DMS53 treated with DMSO at 0.1 percent for 48 hours (cell line): ENCODE data around the gene TDRKH.

ENCODE experiments used
- DNase-seq: peaks from one replicate; lab custom pipeline; 2025; ENCODE audit not compliant: unreplicated experiment; lab: John Stamatoyannopoulos, UW

The TDRKH gene

DNA sequence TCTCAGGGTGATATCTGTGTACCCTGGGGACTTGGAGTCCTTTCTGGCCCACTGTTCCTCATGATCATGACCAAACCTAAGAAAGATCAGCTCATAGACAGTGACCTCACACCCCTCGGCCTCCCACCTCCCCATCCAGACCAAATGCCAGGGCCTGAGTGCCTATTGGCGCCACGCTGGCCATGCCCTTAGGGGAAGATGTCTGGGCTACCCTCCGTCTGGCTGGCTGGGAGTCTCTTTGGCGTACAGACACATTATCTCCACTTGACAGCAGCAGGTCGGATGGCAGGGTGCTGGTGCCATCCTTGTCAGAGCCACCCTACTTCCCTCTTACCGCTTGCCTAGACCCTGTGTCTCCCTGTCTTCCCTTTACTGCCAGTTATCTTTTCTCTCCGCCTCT, 32.9 kb upstream of the TDRKH start:
- no peak for DNase-seq

DNA sequence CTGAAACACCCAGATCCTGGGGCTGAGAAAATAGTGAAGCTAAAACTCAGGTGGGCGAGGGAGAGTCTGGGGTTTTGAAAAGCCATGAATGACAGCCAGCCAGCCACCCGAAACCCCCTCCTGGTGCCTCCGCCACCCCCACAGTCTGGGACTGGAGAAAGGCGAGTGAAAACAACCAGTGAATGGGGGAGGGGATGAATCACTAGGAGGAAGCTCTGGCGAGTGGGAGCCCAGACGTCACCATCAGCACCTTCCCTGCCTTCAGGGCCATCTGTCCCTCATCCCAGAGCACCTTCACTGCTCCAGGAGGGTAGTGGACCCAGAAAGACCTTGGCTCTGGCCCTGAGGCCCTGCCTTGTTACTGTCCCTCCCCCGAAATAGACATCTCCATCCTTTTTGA, 32.1 kb upstream of the TDRKH start:
- DNase-seq: no peak

DNA sequence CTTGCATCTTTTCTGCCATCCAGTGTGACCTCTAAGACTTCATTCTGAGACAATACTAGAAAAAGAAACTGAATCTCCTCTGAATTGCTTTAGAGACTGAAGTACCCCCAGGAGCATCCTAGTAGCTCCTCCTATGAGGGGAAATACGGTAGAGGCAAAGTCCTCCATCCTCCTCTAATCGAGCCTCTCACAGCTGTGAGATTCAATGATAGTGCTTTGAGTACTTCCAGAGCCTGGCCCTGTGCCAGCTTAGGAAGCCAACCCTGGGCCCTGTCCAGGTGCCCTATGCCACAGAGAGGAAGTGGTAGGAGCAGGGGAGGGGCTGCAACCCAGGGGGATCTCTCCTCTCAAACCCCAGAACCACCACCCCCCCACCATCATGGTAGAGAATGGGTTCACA, 30.6 kb upstream of the TDRKH start:
- peak; percentile 8 for DNase-seq

DNA sequence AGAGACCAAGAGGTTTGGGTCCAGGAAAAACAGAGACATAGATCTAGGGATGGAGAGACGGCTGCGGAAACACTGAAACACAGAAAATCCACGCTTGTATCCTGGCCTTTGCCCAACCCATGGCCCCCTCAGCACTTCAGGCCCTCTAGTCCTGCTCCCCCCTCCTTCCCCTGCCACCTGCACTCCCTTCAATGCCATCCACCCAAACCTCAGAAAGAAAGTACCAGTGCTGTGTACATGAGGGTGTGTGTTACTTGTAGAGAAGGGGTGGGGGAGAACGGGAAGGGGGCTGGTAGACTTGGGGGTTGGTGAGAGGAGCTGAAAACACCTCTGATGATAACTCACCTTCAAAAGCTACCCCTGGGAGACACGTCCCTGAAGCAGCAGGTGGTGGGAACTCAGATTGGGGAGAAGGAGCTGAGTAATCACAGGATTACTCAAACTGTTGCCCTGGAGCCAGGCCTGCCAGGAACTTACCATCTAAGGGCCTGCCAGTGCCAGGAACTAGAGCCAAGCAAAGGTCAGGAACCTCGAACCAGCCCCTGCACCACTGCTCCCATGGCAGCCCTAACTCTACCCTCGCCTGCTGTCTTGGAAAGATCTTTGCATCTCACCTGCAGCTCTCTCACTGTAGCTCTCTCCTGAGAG, 29.8 kb upstream of the TDRKH start:
- DNase-seq: no peak

DNA sequence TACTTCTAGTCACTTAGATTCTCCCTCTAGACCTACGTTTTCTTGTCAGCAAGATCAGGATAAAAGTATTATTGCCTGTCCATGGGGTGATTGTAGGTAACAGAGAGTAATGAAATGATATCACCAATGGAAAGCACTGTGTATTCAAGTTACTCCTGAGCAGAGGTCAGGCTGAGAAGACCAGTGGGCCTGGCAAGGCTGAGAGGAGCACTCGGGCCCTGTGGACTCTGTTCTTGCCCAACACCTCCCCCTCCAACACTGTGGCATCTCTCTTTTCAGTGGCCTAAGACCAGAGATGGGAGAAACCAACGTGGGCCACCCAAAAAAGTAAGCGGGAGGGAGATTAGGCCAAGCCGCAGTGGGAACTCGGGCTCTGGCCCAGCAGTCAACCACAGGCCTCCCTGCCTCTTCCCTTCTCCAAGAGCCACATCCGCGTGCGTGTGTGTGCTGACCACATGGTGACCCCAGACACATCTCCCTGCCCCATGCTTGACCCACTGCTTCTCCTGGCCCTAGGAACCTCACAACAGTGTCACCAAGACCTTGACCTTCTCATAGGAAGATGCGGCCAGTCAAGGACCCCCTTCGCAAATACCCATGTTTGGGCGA, 29.0 kb upstream of the TDRKH start:
- DNase-seq: no peak

DNA sequence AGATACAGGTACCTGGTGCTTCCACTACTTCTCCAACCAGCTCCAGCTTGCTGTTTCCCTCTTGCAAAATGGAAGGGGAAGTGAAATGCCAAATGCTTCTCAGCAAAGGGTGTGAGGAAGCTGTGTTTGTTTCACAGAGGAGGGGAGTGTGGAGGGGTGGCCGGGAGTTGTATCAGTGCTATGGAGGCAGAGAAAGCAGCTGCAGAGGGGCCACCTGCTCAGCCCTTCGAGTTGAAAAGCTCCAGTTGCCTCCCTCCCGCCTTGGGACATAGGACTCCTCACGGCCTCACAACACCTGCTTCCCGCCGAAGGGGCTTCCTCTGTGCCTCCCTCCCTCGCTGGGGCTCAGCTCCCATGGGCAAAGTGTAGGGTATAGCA, 27.0 kb upstream of the TDRKH start:
- no peak for DNase-seq

DNA sequence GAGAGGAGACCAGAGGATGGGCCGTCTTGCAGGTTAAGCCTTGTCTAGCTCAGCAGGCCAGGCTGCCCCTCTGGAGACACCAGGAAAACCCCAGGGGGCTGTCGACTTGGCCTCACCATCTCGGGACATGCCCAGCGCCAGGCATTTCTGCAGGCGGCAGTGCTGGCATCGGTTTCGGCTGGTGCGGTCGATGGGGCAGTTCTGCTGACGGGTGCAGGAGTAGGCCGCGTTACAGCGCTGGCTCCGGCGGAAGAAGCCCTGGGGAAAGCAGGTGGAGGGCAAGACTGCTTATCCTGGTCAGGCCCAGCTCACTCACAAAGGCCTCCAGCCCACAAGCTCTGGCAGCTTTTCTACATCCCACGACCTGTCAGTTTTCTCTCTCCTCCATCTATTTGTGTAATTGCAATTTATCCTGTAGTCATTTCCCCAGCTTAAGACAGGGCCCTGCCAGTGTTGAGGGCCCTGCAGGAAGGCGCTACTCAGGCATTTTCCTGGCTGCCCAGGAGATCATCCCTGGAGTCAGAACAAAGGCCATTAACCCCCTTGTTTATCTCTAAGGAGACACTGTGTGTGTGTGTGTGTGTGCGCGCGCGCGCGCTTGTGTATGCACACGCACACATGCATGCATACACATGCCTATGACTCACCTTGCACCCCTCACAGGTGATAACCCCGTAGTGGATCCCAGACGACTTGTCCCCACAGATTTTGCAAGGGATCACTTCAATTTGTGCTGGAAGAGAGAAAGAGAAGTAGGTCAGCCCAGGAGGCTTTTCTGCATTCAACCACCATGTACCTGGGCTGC, 26.4 kb upstream of the TDRKH start:
- DNase-seq: no peak

DNA sequence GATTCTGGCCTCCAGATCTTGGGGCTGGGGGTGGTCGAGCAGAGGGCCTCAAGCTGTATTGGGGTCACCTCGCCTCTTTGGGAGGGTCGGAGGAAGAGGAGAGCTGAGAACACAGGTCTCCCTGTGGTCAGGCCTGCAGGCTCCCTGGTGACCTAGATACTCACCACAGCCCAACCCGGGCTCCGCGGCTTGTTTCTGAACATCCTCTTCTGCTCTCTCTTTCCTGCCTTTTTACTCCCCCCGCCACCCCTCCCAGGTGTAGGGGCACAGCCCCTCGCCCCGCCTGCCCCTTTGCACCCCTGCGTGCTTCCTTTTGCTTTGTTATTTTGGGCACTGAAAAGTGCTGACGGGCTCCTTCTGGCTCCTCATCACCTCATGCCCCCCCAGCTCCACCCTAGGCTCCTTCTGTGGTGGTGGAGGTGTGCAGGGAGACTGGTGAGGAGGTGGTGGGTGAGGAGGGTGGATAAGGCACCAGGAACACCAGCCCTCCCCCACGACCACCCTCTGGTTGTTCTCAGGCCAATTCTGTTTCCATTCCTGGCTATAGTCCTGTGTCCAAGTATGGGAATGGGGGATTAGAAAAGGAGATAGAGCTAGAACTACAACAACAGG, 25.5 kb upstream of the TDRKH start:
- no peak for DNase-seq

DNA sequence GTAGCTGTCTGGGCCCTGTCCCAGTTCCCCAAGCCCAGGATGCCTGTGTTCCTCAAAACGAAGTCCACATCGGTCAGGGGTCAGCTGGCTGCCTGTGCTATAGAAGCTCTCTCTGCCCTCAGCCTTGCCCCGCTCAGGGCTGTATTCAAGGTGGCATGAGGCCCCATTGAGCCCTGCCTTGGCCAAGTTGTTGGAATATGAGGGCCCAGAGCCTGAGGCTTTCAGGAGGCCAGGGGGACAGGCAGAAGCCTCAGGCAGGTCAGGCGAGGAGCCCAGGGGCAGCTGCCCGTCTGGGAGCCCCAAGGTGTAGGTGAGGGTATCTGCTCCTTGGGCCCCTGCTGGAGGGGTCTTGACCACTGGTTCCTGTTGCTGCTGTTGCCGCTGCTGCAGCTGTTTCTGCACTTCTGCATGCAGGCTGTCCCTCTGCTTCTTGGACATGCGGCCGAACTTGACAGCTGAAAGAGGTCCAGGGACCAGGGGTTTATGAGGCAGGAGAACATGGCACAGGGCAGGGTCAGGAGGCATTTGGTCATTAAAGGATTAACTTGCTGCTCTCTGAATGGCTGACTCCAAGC, 24.8 kb upstream of the TDRKH start:
- DNase-seq: no peak

DNA sequence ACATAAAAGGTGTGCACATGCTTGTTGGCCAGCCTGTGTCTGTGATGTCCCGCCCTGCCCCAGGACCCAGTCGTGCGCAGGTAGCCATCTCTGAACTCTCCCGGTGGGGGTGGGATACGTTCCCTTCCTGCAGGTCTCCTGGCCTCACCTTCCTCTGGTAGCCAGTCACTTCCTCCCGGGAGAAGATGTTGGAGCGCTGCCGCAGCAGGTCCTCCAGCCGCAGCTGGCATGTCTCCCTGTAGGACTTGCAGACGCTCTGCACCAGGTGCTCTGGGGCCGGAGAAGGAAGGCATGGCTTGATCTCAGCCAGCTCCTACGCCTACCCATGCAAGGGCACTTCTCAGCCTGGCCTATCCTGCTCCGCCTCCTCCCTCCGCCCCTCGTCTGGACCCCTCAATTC, 24.1 kb upstream of the TDRKH start:
- DNase-seq: no peak

DNA sequence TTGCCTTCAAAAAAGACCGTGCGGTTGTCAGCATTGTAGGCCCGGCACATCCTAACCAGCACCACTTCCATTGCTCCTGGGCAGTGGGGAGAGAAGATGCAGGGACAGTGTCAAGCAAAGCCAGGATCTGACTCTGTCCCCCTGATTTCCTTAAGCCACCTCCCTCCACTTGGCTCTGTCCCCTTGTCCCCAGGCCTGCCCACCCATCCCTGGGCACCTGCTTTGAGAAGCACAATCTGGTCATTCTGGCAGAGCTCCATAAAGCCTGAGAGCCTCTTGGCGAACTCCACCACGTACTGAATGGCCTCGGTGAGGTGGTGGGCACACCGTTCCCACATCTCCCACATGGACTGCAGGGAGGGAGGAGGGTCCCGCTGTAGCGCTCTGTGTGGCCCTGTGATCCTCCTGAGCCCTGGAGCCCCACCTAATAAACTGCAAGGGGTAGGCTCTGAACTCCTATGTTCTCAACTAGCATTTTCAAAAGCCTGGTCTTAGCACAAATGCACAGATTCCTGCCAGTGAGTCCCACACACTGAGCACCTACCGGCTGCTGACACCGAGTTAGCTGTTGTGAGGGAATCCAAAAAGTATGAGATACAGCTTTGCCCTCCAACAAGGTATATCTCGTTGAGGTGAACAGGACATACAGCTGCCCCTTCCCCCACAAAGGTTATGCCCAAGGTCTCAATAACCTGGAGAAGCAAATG, 23.1 kb upstream of the TDRKH start:
- no peak for DNase-seq

DNA sequence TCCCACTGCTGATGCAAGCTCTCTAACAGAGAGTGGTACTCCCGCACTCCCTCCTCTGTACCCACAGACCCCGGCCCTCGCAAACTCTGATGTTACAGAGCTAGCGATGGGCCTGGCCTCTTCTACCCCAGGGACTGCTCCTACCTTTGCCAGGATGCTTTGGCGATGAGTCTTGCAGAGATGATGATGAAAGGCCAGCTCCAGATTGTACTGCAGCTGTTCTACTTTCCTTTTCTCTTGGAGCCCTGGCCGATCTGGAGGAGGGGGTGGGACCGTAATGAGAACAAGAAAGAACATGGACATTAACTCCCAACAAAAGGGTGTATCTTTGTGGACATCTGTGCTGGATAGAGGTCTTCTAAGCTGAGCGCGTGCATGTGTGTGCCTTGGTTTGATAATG, 20.9 kb upstream of the TDRKH start:
- DNase-seq: no peak

DNA sequence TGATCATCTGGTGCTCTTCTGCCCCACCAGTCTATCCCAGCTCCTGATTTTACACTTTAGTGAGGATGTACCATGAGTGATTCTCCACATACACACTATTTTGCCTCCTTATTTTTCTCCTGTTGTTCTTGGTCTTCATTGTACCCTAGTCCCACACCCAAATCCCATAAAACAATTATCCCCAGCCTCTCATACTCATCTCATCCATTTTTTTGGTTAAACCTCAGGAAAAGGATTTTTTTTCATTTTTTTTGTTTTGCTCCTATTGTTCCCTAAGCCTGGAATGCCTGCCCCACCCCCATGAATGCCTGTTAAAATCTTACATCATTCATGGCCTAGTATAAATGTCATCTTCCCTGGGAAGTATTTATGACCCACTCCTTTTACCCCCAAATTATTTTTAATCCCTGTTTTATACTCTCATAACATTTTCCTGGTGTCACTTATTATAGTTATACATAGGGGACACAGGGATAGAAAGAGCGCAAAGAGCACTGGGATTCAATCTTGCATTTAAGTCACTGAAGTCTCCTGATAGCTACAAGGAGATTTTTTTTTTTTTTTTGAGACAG, 19.8 kb upstream of the TDRKH start:
- DNase-seq: no peak

DNA sequence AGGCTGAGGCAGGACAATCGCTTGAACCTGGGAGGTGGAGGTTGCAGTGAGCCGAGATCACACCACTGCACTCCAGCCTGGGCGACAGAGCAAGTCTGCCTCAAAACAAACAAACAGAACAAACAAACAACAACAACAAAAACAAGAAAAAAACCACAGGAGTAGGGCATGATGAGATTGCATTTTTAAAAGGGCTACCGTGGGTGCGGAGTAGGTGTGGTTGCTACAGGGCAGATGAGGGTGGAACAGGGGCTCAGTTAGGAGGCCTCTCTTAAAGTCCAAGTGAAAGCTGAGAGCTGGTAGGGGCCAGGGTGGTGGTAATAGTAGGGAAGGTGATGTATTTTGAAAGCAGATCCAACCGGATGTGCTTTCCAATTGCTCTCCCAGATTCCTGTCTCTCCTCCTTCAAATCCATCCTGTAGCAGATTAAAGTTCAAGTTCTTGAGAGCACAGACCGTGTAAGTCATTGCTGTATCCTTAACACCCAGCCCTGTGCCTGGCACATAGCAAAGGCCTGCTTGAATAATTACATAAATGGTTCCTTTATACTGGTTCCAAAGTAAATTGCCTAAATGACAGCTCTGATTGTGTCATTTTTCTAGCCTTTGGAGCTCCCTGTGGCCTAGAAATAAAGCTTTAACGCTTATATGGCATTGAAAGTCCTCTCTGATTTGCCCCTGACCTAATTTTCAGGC, 19.1 kb upstream of the TDRKH start:
- no peak for DNase-seq

DNA sequence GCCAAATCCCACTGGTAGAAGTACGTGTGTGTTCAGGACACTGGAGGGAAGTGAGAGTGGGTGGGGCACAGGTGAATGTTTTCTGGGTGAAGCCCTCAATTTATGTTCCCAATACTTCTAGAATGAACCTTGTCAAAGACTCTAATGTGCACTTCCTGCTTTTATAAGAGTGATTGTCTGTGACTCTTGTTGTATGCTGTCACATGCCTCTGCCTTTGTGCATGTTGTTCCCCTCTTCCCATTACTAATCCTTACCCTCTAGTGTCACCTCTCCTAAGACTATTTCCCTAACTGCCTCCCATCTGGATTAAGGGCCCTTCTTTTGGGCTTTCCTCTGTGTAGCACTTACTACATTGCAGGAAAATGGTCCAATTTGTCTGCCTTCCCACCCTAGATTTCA, 17.5 kb upstream of the TDRKH start:
- no peak for DNase-seq

DNA sequence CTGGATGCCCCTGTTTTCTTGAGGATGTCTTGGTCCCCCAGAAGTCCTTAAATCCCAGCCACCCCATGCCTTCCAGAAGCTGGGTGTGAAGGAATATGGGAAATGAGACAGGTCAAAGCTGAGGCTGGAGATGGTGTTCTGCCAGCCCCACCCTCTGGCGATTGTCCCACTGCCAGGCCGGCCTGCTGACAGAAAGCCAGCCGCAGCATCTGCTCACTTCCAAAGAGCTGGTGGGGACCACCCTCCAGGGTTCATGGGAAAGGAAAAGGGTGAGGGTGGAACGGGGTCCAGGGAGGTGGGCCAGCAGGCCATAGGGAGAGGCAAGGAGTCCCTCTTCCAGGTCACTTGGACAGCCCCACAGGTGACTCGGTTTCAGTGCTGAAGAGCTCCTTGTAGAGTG, 16.8 kb upstream of the TDRKH start:
- DNase-seq: no peak

DNA sequence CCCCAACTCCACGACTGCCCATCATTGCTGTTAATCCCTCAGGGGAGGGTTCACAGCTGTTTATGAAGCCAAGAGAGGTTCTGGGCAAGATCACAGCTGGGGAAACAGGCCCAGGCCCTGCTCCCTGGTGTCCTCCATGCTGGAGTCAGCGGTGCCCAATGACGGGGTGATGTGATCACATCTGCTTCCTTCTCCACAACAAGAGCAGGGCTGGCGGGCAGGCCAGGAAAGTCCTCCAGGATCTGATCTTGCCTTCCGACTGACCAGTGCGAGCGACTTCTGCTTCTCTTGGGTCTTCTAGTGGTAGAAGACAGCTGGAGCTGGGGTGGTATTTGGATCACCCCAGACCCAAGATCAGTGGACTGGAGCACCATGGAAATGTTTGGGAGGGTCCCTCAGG, 15.9 kb upstream of the TDRKH start:
- DNase-seq: no peak

DNA sequence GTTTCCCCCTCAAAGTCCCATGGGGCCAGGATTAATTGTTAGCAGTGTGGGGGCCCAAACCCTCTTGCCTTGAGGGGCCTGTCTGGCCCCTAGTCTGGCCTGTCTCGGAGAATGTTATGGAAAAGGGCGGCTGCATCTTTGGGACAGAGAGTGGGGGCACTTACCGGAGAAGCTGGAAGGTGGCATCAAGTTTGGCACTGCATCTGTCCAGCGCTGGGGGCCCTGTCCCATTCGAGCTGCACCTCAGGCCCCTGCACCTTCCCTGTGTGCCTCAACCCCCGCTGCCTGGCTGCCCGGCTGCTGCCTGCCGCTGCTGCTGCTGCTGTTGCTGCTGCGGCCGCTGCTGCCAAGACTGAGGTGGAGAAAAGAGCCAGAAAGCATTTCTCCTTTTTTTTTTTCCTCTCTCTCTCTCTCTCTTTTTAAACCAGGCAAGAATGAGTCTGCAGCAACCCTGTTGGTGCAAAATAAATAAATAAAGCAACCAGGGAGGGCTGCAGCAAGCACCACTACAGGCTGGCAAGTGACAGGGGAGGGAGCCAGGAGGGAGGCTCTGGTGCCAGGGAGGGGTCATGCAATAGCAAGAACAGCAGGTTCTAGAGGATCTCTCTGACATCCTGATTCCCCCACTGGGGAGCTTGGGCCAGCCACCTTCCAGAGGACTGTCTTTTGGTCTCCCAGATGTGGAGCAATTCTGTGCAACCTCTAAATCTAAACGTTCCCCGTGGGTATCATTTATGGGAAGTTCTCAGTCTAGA, 14.9 kb upstream of the TDRKH start, which contains the start of gene LINGO4:
Gene LINGO4, minus strand, starts transcription at position 354 of the 755 bp plus-strand sequence. CDS start 2,715 bp downstream, outside the sequence.
- no peak for DNase-seq

DNA sequence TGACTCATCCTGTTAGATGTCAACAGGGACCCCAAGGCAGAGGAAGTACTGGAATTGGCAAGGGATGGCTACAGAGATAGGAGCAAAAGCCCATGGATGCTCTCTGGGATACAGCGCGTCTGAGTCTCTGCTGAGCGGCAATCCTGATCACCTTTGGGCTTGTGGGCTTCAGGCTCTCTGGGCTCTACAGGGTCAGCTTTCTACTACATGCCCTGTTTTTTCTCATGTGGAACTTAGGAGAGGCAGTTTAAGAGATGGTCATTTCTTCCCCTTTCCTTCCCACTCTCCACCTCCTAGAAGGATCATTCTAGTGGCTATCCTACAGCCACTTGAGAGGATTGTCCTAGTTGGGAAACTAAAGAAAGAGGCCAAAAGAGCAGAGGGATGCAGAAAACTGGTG, 13.6 kb upstream of the TDRKH start:
- DNase-seq: no peak
